ENCODE measurements around the gene HECTD1. TPM values are rescaled to one million over a fixed set of nuclear protein-coding genes. Genes with fewer than 3 reads are reported as not detected.

HECTD1 gene
- total and polyA plus RNA-seq, 11 donors: 42.4 to 185 (median 148) TPM

DNA sequence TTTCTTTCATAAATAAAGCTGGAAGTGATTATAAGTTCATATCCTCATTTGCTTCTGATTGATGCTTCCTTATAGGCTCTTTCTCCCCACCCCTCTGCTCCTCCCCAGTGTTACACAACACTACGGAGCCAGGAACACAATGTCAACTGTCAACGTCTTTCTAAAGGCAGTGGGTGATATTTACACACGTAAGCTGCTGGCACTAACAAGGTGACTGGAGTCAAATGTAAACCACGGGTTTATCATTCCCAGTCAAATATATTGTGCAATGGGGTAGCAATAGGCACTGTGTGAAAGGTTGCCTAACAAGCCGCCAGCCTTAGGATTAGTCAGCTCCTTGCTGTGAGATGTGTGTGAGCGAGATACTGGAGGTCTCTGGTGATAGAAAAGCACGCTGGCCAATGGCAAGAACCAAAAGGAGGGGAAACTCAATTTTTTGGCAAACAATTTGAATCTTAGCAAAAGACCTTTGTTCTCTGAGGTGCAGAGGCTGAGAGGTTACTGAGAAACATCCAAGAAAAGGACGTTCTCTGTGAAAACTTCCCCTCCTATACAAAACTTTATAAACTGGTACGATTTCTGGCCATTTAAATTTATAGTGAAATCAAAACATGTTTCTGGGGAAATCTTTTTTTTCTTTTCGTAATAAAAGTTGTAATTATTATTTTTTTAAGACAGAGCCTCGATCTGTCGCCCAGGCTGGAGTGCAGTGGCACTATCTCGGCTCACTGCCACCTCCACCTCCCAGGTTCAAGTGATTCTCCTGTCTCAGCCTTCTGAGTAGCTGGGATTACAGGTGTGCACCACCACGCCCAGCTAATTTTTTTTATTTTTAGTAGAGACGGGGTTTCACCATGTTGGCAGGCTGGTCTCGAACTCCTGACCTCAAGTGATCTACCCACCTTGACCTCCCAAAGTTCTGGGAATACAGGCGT, 22.3 kb upstream of the HECTD1 start:
- peak overlapping the region in 11 of 12 donors; percentile 10 to 79 (median 57) for H3K27ac ChIP-seq
- peaks cover 0 to under 1% (median 0%) of the 10 kb centered on the region in 12 donors for H3K9me3 ChIP-seq
- TF ChIP-seq, protein P1, sequence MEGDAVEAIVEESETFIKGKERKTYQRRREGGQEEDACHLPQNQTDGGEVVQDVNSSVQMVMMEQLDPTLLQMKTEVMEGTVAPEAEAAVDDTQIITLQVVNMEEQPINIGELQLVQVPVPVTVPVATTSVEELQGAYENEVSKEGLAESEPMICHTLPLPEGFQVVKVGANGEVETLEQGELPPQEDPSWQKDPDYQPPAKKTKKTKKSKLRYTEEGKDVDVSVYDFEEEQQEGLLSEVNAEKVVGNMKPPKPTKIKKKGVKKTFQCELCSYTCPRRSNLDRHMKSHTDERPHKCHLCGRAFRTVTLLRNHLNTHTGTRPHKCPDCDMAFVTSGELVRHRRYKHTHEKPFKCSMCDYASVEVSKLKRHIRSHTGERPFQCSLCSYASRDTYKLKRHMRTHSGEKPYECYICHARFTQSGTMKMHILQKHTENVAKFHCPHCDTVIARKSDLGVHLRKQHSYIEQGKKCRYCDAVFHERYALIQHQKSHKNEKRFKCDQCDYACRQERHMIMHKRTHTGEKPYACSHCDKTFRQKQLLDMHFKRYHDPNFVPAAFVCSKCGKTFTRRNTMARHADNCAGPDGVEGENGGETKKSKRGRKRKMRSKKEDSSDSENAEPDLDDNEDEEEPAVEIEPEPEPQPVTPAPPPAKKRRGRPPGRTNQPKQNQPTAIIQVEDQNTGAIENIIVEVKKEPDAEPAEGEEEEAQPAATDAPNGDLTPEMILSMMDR (IDR thresholded peaks at IDR 0.05): no peak
- no peak for TF ChIP-seq POLR2A (IDR thresholded peaks at IDR 0.05)
- WGBS, 4 donors: 54 to 60% (median 59%) methylated on average over 17 of the region's 17 CpGs
- no peaks in the 10 kb centered on the region for H3K27me3 ChIP-seq
- intact Hi-C loops (cut with DNase I): loop anchor here in 3 of 10 donors (1.0 to 10.0 kb wide), 4 partner anchors 21 to 65 kb away; no protein-coding TSS in a partner anchor
- H3K36me3 ChIP-seq: no peaks in the 10 kb centered on the region
- H3K4me3 ChIP-seq: peak overlapping the region in 8 of 12 donors; percentile 20 to 46 (median 31)
- ATAC-seq (peak; percentile 96 to 100 (median 98)), DNase-seq (peak in 4 of 5 donors; percentile 19 to 87 (median 52))
- H3K4me1 ChIP-seq: peaks cover 0 to 17% (median 3%) of the 10 kb centered on the region in 12 donors

DNA sequence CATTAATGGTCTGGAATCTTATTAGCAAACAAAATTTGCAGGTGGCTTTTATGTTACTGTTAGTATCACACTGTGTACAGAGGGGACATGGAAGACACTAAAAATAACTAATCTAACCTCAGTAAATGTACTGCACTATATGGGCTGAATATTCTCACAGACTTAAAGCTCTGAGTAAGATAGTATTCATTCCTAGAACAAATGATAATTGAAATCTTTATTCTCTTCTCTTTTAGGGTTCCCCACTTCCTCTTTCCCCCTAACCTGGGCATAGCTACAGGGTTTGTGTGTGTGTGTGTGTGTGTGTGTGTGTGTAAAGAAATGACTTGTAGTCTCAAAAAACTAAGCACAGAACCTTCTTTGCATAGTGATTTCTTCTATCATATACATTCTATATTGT, 21.4 kb upstream of the HECTD1 start:
- DNase-seq: no peak
- Histone ChIP-seq H3K4me3 (no peak overlapping the region), H3K27ac (peak overlapping the region in 9 of 12 donors; percentile 10 to 79 (median 57)), H3K27me3 (no peaks in the 10 kb centered on the region), H3K9me3 (peaks cover 0 to 5% (median 0%) of the 10 kb centered on the region in 12 donors), H3K4me1 (peaks cover 0 to 17% (median 3%) of the 10 kb centered on the region in 12 donors), H3K36me3 (no peaks in the 10 kb centered on the region)
- peak in 3 of 4 donors; percentile 35 to 49 (median 45) for ATAC-seq
- TF ChIP-seq POLR2A (IDR thresholded peaks at IDR 0.05): no peak
- TF ChIP-seq, protein P1 (IDR thresholded peaks at IDR 0.05): no peak
- intact Hi-C loops (cut with DNase I): loop anchor here in 3 of 10 donors (1.0 to 10.0 kb wide), 4 partner anchors 20 to 66 kb away; no protein-coding TSS in a partner anchor

DNA sequence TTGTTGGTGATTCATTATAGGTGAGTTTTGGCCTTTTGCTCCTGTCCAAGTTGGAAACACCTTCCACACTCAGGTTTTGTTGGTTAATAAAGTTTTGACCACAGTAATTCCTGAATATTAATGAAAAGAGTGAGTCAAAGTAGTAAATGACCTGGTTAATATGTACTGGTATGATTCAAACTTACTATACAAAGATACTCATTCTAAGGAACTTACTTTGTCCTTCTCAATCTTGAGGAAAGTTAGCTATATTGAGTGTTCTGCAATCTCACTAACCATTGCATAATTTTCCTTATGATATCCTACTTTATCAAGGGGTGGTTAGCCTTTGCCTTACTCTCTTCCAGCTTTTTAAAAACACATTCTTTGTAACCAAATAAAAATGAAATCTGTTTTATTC, 20.9 kb upstream of the HECTD1 start:
- peak overlapping the region in 5 of 12 donors; percentile 21 to 79 (median 48) for H3K27ac ChIP-seq
- intact Hi-C loops (cut with DNase I): loop anchor here in 3 of 10 donors (2.0 to 10.0 kb wide), 3 partner anchors 20 to 66 kb away; no protein-coding TSS in a partner anchor

More for the DNA sequence above, 20.9 kb upstream of the HECTD1 start:
- Histone ChIP-seq H3K9me3 (peaks cover 0 to 5% (median 0%) of the 10 kb centered on the region in 12 donors), H3K27me3 (no peaks in the 10 kb centered on the region), H3K4me1 (peaks cover 0 to 17% (median 3%) of the 10 kb centered on the region in 12 donors), H3K4me3 (no peak overlapping the region), H3K36me3 (no peaks in the 10 kb centered on the region)
- DNase-seq: no peak
- no peak for ATAC-seq
- TF ChIP-seq POLR2A (IDR thresholded peaks at IDR 0.05): no peak
- TF ChIP-seq, protein P1 (IDR thresholded peaks at IDR 0.05): no peak
